Measurements from ENCODE around the gene NPAP1. TPM values are rescaled to one million over a fixed set of nuclear protein-coding genes. Genes with fewer than 3 reads are reported as not detected.

Gene NPAP1
- total RNA-seq, 1 donor from 2014 or later: not detected

- peaks cover 8% of the 10 kb centered on the region for H3K4me1 Mint-ChIP-seq (ENCODE audit: low read depth, unreplicated experiment)
- DNase-seq (ENCODE audit: low read depth): no peak
- H3K27ac ChIP-seq (ENCODE audit: low read depth, low read length): no peak overlapping the region
- no peaks in the 10 kb centered on the region for H3K79me2 ChIP-seq (ENCODE audit: insufficient read depth, low read length)
- H4K20me1 ChIP-seq (ENCODE audit: insufficient read depth, low read length): no peaks in the 10 kb centered on the region
- H3K9ac ChIP-seq (ENCODE audit: low read length): no peak overlapping the region
- H3K4me3 Mint-ChIP-seq (ENCODE audit: unreplicated experiment): no peak overlapping the region
- FAIRE-seq: no peak
- H3K27me3 ChIP-seq (ENCODE audit: insufficient read depth, low read length): no peaks in the 10 kb centered on the region
- no peak overlapping the region for H2AFZ ChIP-seq (ENCODE audit: low read depth, low read length)
- H3K4me3 ChIP-seq (ENCODE audit: insufficient read depth, low read depth, low read length): no peak overlapping the region
- H3K4me2 ChIP-seq (ENCODE audit: low read length): no peak overlapping the region
- H3K9me3 Mint-ChIP-seq (ENCODE audit: unreplicated experiment): peaks cover 6% of the 10 kb centered on the region
- no peaks in the 10 kb centered on the region for H3K36me3 ChIP-seq (ENCODE audit: insufficient read depth, low read length)
- no peaks in the 10 kb centered on the region for H3K36me3 Mint-ChIP-seq (ENCODE audit: low read depth, unreplicated experiment)
- H3K27me3 Mint-ChIP-seq (ENCODE audit: low read depth, unreplicated experiment): no peaks in the 10 kb centered on the region
- no peak overlapping the region for H3K27ac Mint-ChIP-seq (ENCODE audit: unreplicated experiment)
- no peak for TF ChIP-seq EZH2 (IDR thresholded peaks at IDR 0.05; ENCODE audit: insufficient read depth, low read length)
- TF ChIP-seq, protein P1, sequence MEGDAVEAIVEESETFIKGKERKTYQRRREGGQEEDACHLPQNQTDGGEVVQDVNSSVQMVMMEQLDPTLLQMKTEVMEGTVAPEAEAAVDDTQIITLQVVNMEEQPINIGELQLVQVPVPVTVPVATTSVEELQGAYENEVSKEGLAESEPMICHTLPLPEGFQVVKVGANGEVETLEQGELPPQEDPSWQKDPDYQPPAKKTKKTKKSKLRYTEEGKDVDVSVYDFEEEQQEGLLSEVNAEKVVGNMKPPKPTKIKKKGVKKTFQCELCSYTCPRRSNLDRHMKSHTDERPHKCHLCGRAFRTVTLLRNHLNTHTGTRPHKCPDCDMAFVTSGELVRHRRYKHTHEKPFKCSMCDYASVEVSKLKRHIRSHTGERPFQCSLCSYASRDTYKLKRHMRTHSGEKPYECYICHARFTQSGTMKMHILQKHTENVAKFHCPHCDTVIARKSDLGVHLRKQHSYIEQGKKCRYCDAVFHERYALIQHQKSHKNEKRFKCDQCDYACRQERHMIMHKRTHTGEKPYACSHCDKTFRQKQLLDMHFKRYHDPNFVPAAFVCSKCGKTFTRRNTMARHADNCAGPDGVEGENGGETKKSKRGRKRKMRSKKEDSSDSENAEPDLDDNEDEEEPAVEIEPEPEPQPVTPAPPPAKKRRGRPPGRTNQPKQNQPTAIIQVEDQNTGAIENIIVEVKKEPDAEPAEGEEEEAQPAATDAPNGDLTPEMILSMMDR (IDR thresholded peaks at IDR 0.05; ENCODE audit: insufficient read depth, low read depth, low read length): no peak
- no peaks in the 10 kb centered on the region for H3K4me1 ChIP-seq (ENCODE audit: insufficient read depth, low read length)
- H3K9me3 ChIP-seq (ENCODE audit: insufficient read depth, low read depth, low read length): peaks cover 4% of the 10 kb centered on the region
Observed at GRCh38 chr15:24683736-24684135, 8.2 kb downstream of the NPAP1 start.

DNA sequence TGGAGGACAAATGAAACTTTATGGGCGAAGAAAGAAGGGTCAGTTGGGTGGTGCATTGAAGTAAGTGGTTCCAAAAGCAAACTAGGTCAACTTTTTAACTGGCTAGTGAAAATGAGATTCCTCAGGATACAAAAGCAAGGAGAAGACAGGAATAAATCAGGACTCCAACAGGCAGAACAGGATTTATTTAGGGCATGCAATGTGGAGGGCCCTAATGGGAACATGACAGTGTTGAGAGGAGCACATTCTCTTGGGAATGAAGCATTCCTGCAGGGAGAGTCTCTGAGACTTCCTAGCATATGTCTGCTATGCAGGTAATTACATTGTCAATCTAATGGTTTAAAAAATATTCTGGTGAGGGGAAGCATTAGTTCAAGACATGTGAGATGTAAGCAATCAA, 8.7 kb downstream of the NPAP1 start:
- H3K27me3 Mint-ChIP-seq (ENCODE audit: low read depth, unreplicated experiment): no peaks in the 10 kb centered on the region
- no peak overlapping the region for H2AFZ ChIP-seq (ENCODE audit: low read depth, low read length)
- H3K36me3 Mint-ChIP-seq (ENCODE audit: low read depth, unreplicated experiment): no peaks in the 10 kb centered on the region
- FAIRE-seq (no peak), DNase-seq (ENCODE audit: low read depth) (no peak)
- H3K4me3 ChIP-seq (ENCODE audit: insufficient read depth, low read depth, low read length): no peak overlapping the region
- H3K9me3 Mint-ChIP-seq (ENCODE audit: unreplicated experiment): peaks cover 6% of the 10 kb centered on the region
- no peak overlapping the region for H3K9ac ChIP-seq (ENCODE audit: low read length)
- H3K4me1 ChIP-seq (ENCODE audit: insufficient read depth, low read length): no peaks in the 10 kb centered on the region
- H3K27me3 ChIP-seq (ENCODE audit: insufficient read depth, low read length): no peaks in the 10 kb centered on the region
- H3K4me2 ChIP-seq (ENCODE audit: low read length): no peak overlapping the region
- H4K20me1 ChIP-seq (ENCODE audit: insufficient read depth, low read length): no peaks in the 10 kb centered on the region
- peaks cover 8% of the 10 kb centered on the region for H3K4me1 Mint-ChIP-seq (ENCODE audit: low read depth, unreplicated experiment)
- H3K79me2 ChIP-seq (ENCODE audit: insufficient read depth, low read length): no peaks in the 10 kb centered on the region
- no peak for TF ChIP-seq EZH2 (IDR thresholded peaks at IDR 0.05; ENCODE audit: insufficient read depth, low read length)
- TF ChIP-seq, protein P1 (IDR thresholded peaks at IDR 0.05; ENCODE audit: insufficient read depth, low read depth, low read length): no peak
- H3K36me3 ChIP-seq (ENCODE audit: insufficient read depth, low read length): no peaks in the 10 kb centered on the region
- no peak overlapping the region for H3K27ac Mint-ChIP-seq (ENCODE audit: unreplicated experiment)
- H3K27ac ChIP-seq (ENCODE audit: low read depth, low read length): no peak overlapping the region
- H3K4me3 Mint-ChIP-seq (ENCODE audit: unreplicated experiment): no peak overlapping the region
- peaks cover 3% of the 10 kb centered on the region for H3K9me3 ChIP-seq (ENCODE audit: insufficient read depth, low read depth, low read length)

- H3K27ac Mint-ChIP-seq (ENCODE audit: unreplicated experiment): no peak overlapping the region
- no peaks in the 10 kb centered on the region for H3K36me3 Mint-ChIP-seq (ENCODE audit: low read depth, unreplicated experiment)
- H3K4me3 ChIP-seq (ENCODE audit: insufficient read depth, low read depth, low read length): no peak overlapping the region
- H3K9me3 ChIP-seq (ENCODE audit: insufficient read depth, low read depth, low read length): no peaks in the 10 kb centered on the region
- no peaks in the 10 kb centered on the region for H3K27me3 ChIP-seq (ENCODE audit: insufficient read depth, low read length)
- no peak overlapping the region for H2AFZ ChIP-seq (ENCODE audit: low read depth, low read length)
- no peaks in the 10 kb centered on the region for H3K79me2 ChIP-seq (ENCODE audit: insufficient read depth, low read length)
- no peak for TF ChIP-seq EZH2 (IDR thresholded peaks at IDR 0.05; ENCODE audit: insufficient read depth, low read length)
- TF ChIP-seq, protein P1 (IDR thresholded peaks at IDR 0.05; ENCODE audit: insufficient read depth, low read depth, low read length): no peak
- no peak overlapping the region for H3K9ac ChIP-seq (ENCODE audit: low read length)
- no peaks in the 10 kb centered on the region for H4K20me1 ChIP-seq (ENCODE audit: insufficient read depth, low read length)
- no peaks in the 10 kb centered on the region for H3K4me1 Mint-ChIP-seq (ENCODE audit: low read depth, unreplicated experiment)
- no peaks in the 10 kb centered on the region for H3K36me3 ChIP-seq (ENCODE audit: insufficient read depth, low read length)
- no peak overlapping the region for H3K4me3 Mint-ChIP-seq (ENCODE audit: unreplicated experiment)
- no peak overlapping the region for H3K27ac ChIP-seq (ENCODE audit: low read depth, low read length)
- H3K9me3 Mint-ChIP-seq (ENCODE audit: unreplicated experiment): peaks cover 2% of the 10 kb centered on the region
- no peaks in the 10 kb centered on the region for H3K4me1 ChIP-seq (ENCODE audit: insufficient read depth, low read length)
- DNase-seq (ENCODE audit: low read depth) (no peak), FAIRE-seq (no peak)
- no peak overlapping the region for H3K4me2 ChIP-seq (ENCODE audit: low read length)
- H3K27me3 Mint-ChIP-seq (ENCODE audit: low read depth, unreplicated experiment): no peaks in the 10 kb centered on the region
Observed at GRCh38 chr15:24696201-24696600, 20.6 kb downstream of the NPAP1 start.
